Common myeloid progenitor, CD34-positive (primary cell): Measurements from ENCODE around the gene NEURL1B.
A peak's percentile ranks its signal among the peaks of the same experiment; 100 is the strongest.

Experiments used
- CTCF ChIA-PET: fragments of 350-600 bp; sonication (Branson Sonifier 250); formaldehyde crosslinking; loops from one replicate; lab custom pipeline; 2021; ENCODE audit warnings: antibody characterized with exemption; lab: Charles Lee
- POLR2A ChIA-PET: fragments of 350-600 bp; sonication (Branson Sonifier 250); formaldehyde crosslinking; loops from one replicate; lab custom pipeline; 2021; ENCODE audit warnings: antibody characterized with exemption; lab: Charles Lee
- DNase-seq, 3 donors: peaks; one replicate each; pipeline versions ENCODE4 v3.0.0 to v3.0.0-alpha.2; 2013
- H3K27ac ChIP-seq, 2 experiments: 1 replicate in 1 of 2; 2 replicates in 1 of 2; pipeline ENCODE4 v1.7.0; 2013; ENCODE audit warnings: inconsistent platforms in 2 of 2, low read length in 2 of 2, mild to moderate bottlenecking in 2 of 2, low read depth in 1 of 2, moderate library complexity in 1 of 2; ENCODE audit not compliant: severe bottlenecking in 2 of 2, insufficient read depth in 1 of 2, poor library complexity in 1 of 2
- H3K27me3 ChIP-seq, 5 experiments: replicated peaks in 2 of 5; 1 replicate in 3 of 5; 2 replicates in 2 of 5; pipeline versions ENCODE4 v1.6.1 to v1.7.0; 2013; ENCODE audit warnings: low read length in 4 of 5, mild to moderate bottlenecking in 2 of 5, moderate library complexity in 2 of 5, inconsistent platforms in 1 of 5; ENCODE audit not compliant: insufficient read depth in 5 of 5, control insufficient read depth in 4 of 5
- H3K36me3 ChIP-seq, 4 experiments: 1 replicate in 2 of 4; 2 replicates in 2 of 4; pipeline versions ENCODE4 v1.6.1 to v1.7.0; 2013; ENCODE audit warnings: low read length in 3 of 4, control low read depth in 1 of 4, mild to moderate bottlenecking in 1 of 4; ENCODE audit not compliant: control insufficient read depth in 4 of 4, insufficient read depth in 4 of 4
- H3K4me1 ChIP-seq, 4 experiments: 1 replicate in 3 of 4; 2 replicates in 1 of 4; pipeline versions ENCODE4 v1.6.1 to v1.7.1; 2013; ENCODE audit warnings: low read length in 3 of 4, mild to moderate bottlenecking in 3 of 4, control low read depth in 1 of 4, inconsistent platforms in 1 of 4, moderate library complexity in 1 of 4; ENCODE audit not compliant: control insufficient read depth in 4 of 4, insufficient read depth in 4 of 4; ENCODE audit errors: control extremely low read depth in 1 of 4
- H3K4me3 ChIP-seq, 7 experiments: 1 replicate in 4 of 7; 2 replicates in 3 of 7; pipeline versions ENCODE4 v1.5.1 to v1.7.0; 2013; ENCODE audit warnings: mild to moderate bottlenecking in 7 of 7, low read length in 6 of 7, moderate library complexity in 6 of 7, inconsistent platforms in 2 of 7, low read depth in 2 of 7, control low read depth in 1 of 7; ENCODE audit not compliant: insufficient read depth in 4 of 7, control insufficient read depth in 1 of 7; ENCODE audit errors: extremely low read depth in 1 of 7
- H3K9me3 ChIP-seq, 5 experiments: 1 replicate in 4 of 5; 2 replicates in 1 of 5; pipeline versions ENCODE4 v1.6.1 to v1.7.1; 2013; ENCODE audit warnings: low read length in 4 of 5, mild to moderate bottlenecking in 2 of 5, inconsistent platforms in 1 of 5, low read depth in 1 of 5, moderate library complexity in 1 of 5; ENCODE audit not compliant: control insufficient read depth in 4 of 5, insufficient read depth in 2 of 5; ENCODE audit errors: control extremely low read depth in 1 of 5
- WGBS: methylation state at CpG from one replicate; pipeline ENCODE4 v1.1.5; 2013; ENCODE audit not compliant: insufficient coverage; 5-methylcytosine and 5-hydroxymethylcytosine counted together

The NEURL1B gene

DNA sequence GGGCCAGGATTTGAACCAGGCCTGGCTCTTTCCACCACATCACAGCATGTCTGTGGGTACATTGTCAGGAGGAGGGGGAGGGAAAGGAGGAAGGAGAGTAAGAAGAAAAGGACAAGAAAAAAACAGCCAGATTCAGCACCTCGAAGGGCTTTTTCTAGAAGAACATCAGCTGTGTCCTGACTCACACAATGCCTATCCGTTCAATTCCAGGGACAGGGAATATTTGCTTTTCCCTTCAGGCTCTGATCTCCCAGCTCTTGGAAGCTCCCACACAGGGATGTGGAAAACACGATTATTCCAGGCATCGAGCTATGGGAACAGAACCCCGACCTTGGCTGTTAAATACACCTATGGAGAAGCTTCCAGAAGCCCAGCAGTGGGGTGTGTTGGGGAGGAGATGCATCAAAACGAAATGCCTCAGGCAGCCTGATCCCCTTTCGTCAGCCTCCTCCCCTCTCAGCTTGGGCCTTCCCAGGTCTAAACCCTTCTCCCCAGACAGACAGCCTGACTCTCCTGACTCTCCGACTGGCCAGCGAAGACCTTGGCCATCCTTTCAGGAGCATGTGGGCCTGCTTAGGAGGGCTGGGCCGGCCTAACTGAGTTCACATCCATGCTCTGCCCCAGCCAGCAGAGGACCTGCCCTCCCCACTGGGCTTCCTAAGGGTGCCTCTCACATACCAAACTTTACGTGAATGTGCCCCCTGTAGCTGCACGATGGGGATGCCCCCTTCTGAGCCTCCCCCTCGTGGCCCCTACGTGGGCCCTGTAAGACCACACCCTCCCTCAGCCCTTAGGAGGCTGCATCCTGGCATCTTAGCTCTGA lies 54.4 kb downstream of the NEURL1B start:
- no peak for DNase-seq
- peaks cover 2 to 31% (median 12%) of the 10 kb centered on the region in 4 experiments for H3K4me1 ChIP-seq
- WGBS: 89% methylated on average over 7 of the region's 14 CpGs
- H3K27me3 ChIP-seq: no peaks in the 10 kb centered on the region
- H3K36me3 ChIP-seq: peaks cover 0 to 2% (median 0%) of the 10 kb centered on the region in 4 experiments
- ChIA-PET CTCF (interaction anchor here (0.7 to 12.7 kb wide), 9 partner anchors 16 to 219 kb away, joined by 3 to 207 read pairs (median 5); partner anchors contain the start of gene NEURL1B), POLR2A (no interaction called here)
- no peak overlapping the region for H3K4me3 ChIP-seq
- no peaks in the 10 kb centered on the region for H3K9me3 ChIP-seq
- no peak overlapping the region for H3K27ac ChIP-seq

DNA sequence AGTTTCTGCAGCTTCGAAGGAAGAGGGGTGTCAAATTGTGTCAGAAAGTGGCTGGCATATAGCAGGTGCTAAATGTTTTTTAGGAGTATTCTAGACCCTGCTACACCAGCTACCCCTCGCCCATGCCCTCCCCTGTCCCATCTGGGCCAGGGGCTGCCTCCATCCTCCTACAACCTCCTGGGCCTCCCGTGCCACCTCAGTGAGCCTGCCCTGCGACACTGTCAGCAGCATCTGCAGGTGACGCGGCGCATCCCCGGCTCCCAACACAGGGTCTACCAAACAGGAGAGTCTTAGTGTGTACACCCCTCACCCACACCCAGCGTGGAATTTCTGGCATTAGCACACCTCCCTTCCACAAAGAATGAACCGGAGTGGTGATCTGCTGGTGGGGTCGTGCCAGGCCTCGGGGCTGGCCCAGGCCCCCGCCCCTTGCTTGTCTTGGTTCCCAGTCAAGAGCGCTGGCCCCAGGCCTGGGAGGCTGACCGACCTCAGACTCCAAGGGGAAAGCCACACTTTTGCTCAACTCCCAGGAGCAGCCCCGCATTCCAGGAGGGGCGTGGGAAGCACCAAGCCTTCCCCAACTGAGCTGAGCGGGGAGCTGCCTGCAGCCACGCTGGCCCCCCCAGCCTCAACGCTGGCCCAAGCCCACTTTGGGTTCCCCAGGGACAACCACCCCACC lies 55.2 kb downstream of the NEURL1B start:
- Histone ChIP-seq H3K36me3 (peaks cover 0 to 2% (median 0%) of the 10 kb centered on the region in 4 experiments), H3K4me3 (peak overlapping the region in 2 of 7 experiments; percentile 77 to 89), H3K27me3 (no peaks in the 10 kb centered on the region), H3K27ac (no peak overlapping the region), H3K9me3 (no peaks in the 10 kb centered on the region), H3K4me1 (peaks cover 8 to 36% (median 18%) of the 10 kb centered on the region in 4 experiments)
- ChIA-PET POLR2A (no interaction called here), CTCF (interaction anchor here (0.5 to 12.7 kb wide), 18 partner anchors 11 to 219 kb away, joined by 3 to 207 read pairs (median 5); partner anchors contain the start of gene NEURL1B)
- 96% methylated on average over 19 of the region's 20 CpGs for WGBS
- DNase-seq: no peak

DNA sequence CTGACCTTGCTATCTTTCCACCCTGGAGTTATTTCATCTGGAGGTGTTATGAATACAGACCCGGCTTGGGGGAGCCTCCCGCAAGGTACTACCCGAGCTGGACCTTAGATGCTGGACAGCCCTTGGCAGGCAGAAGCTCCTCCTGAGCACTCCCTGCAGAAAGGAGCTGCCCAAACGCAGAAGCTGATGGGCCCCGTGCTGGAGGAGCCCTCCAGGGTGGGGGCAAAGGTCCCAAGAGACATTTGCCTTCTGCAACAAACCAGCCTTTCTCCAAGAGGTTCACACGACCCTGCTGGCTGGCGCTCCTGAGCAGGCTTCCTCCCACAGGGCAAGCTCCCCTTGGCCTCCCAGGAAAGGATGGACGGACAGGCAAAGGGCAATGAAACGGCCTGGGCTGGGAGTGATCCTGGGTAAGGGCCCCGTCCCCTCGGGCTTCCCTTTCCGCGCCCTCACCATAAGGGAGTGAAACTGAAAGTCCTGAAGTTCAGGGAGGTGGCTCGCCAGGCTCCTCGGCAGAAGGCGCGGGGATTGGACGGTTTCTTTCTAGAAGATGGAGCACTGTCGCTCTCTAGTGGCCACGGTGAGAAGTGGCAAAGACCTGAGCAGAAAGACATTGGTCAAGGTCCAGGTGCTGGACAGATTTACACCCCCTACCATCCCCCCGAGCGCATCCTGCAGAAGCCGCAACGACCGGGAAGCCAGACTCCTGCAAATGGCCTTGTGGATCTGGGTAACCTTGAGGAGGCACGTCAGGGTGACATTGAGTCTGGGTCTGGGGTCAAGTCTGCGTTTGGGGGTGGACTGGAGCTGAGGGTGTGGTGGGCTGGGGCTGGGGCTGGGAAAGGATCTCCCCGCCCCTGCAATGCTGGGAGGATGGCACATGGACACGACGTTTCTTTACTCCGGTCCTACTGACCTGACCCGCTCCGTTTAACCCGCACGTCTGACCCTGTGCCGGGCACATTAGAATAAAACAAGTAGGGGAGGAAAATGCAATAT lies 56.4 kb downstream of the NEURL1B start:
- Histone ChIP-seq H3K9me3 (no peaks in the 10 kb centered on the region), H3K4me1 (peaks cover 8 to 46% (median 29%) of the 10 kb centered on the region in 4 experiments), H3K4me3 (peak overlapping the region; percentile 35 to 89 (median 76)), H3K27me3 (no peaks in the 10 kb centered on the region), H3K36me3 (peaks cover 0 to 2% (median 0%) of the 10 kb centered on the region in 4 experiments), H3K27ac (peak overlapping the region; percentile 30 to 79)
- DNase-seq: peak; percentile 85 to 91 (median 88)
- CTCF ChIA-PET: interaction anchor here (0.5 to 12.7 kb wide), 25 partner anchors 9 to 253 kb away, joined by 3 to 207 read pairs (median 4); partner anchors contain the start of gene NEURL1B
- POLR2A ChIA-PET: no interaction called here
- WGBS: 32% methylated on average over 30 of the region's 36 CpGs

DNA sequence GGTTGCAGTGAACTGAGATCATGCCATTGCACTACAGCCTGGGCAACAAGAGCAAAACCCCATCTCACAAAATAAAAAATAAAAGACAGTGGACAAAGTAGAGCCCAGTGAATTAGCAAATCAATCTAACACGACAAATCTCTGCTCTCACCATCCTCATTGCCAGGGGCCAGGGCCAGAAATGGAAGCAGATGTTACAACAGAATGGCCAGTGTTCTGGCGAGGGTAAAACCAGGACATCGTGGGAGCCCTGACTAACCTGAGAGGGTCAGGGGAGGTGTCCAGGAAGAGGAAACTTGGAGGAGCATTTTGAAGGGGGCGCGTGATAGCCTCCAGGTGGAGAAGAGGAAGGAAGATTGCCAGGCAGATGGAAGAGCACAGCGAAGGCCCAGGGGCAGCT lies 58.4 kb downstream of the NEURL1B start:
- H3K4me3 ChIP-seq: no peak overlapping the region
- no peaks in the 10 kb centered on the region for H3K9me3 ChIP-seq
- H3K27me3 ChIP-seq: no peaks in the 10 kb centered on the region
- no peaks in the 10 kb centered on the region for H3K36me3 ChIP-seq
- POLR2A ChIA-PET: no interaction called here
- WGBS: 90% methylated on average over 2 of the region's 6 CpGs
- CTCF ChIA-PET: interaction anchor here (0.9 to 19.2 kb wide), 7 partner anchors 11 to 238 kb away, joined by 3 to 571 read pairs (median 15); no protein-coding TSS in a partner anchor
- no peak overlapping the region for H3K27ac ChIP-seq
- no peak for DNase-seq
- peaks cover 8 to 46% (median 29%) of the 10 kb centered on the region in 4 experiments for H3K4me1 ChIP-seq

DNA sequence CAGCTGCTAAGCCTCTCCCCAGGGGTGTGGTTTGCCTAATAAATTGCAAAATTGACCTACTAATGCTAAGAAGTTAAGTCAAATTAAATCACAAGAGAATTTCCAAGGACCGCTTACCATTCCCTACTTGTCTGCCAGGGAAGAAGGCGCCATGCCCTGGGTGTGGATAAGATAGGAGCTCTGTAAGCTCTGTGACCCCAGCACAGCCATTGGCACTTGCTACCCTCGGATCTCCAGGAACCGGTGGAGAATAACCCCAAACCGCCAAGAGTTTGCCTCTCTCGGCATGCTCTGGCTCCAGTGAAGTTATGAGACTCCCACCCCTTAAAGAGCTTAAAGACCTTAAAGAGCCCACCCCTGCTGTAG lies 58.9 kb downstream of the NEURL1B start:
- 95% methylated on average over 4 of the region's 6 CpGs for WGBS
- POLR2A ChIA-PET: no interaction called here
- Histone ChIP-seq H3K27ac (no peak overlapping the region), H3K27me3 (no peaks in the 10 kb centered on the region), H3K4me1 (peaks cover 8 to 46% (median 29%) of the 10 kb centered on the region in 4 experiments), H3K4me3 (no peak overlapping the region), H3K9me3 (no peaks in the 10 kb centered on the region), H3K36me3 (no peaks in the 10 kb centered on the region)
- no peak for DNase-seq
- CTCF ChIA-PET: interaction anchor here (0.9 to 19.2 kb wide), 9 partner anchors 12 to 243 kb away, joined by 3 to 571 read pairs (median 5); no protein-coding TSS in a partner anchor
